Fibroblast of skin of scalp (primary cell): Measurements from ENCODE around the gene SCD5.
A peak's percentile ranks its signal among the peaks of the same experiment; 100 is the strongest.

Experiments
- DNase-seq: peaks from one replicate; pipeline ENCODE4 v3.0.0-alpha.2; 2013

SCD5 gene

GRCh38 chr4:82797040-82797404 is 1.6 kb downstream of the SCD5 start:
- no peak for DNase-seq

DNA sequence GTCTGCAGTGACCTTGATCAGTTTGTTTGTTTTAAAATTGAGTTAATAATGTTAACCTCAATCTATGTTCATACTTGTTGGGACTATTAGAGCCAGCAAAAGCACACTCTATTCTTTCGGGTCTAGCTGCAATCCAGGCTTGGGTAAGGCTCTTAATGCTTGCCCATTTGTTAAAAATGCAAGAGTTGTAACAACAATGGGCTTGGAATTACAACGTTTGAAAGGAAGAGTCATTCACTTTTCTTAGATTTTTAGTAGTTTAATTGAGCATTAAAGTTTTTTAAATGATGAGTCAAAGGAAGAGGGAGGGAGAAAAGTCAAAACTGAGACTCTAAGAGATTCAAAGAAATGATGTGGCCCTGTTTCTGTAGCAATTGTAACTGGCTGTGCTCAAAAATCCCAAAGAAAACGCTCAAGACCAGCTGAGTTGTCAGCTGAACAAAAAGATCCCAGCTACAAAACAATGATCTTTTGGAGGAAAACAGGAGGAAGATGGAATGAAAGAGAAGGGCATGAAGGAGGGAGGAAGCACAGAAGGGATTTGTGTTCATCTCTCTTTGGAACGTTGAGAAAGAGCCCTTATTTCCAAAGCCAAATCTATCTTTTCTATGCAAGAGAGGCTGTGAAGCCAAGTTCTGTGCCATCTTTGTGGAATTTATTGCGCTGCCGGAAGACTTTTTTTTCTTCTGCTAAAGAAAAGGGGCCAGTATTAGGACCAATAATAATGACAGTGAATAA is 5.5 kb downstream of the SCD5 start:
- no peak for DNase-seq

DNA sequence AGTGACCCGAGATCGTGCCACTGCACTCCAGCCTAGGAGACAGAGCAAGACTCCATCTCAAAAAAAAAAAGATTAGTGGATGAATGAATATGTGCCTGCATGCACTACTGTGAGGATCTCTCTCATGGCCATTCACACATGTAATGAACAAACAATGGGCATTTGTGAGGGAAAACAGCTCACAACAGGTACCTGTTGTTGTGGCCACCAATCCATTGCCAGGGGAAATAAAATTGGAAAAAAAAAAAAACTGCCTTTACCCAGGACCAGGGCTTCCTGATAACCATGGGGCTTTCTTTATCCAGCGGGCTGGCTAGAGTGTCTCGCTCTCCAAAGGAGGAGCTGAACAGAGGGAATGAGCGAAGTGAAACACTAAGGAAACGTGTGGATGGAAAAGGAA is 7.4 kb downstream of the SCD5 start:
- DNase-seq, result no peak

GRCh38 chr4:82790060-82790660 is 8.4 kb downstream of the SCD5 start:
- no peak for DNase-seq

GRCh38 chr4:82789025-82789776 is 9.4 kb downstream of the SCD5 start:
- no peak for DNase-seq

DNA sequence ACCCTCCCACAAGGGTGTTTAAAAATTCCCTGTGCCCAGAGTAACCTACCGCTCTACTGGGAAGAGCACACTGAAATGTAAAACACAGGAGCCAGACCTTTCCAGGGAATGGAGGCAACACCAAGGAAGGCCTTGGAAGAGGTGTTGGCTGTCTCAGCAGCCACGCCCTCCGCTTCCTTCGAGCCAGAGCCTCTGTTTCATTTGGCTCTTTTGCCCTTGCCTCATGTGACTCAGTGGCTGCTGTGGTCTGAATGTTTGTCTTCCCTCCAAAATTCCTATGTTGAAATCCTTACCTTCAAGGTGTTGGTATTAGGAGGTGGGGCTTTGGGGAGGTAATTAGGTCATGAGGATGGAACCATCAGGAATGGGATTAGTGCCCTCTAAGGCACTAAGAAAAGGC is 11.3 kb downstream of the SCD5 start:
- no peak for DNase-seq

DNA sequence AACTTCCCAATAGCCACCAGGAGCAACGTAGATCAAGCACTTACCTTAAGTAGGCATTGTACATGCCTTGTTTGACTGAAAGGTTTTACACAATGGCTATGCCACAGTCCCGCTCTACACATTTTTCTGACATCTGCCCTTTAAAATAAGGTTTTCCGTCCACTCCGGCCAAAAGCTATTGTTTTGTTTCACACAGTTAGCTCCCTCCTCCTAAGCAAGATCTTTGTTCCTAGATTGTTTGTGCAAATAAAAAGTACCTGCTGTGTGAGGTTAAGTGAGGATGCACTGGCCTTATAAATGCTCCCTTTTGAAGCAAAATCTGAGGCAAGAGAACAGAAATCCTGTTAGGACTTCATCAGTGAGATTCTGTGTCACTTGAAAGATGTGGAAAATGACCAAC is 11.8 kb downstream of the SCD5 start:
- no peak for DNase-seq

- DNase-seq, result peak; percentile 91
These were observed 12.8 kb downstream of the SCD5 start for GRCh38 chr4:82785611-82786400.

- DNase-seq, result peak; percentile 80
These were observed 13.7 kb downstream of the SCD5 start for GRCh38 chr4:82784681-82785610.

GRCh38 chr4:82782626-82783345 is 15.8 kb downstream of the SCD5 start:
- DNase-seq, result no peak

DNA sequence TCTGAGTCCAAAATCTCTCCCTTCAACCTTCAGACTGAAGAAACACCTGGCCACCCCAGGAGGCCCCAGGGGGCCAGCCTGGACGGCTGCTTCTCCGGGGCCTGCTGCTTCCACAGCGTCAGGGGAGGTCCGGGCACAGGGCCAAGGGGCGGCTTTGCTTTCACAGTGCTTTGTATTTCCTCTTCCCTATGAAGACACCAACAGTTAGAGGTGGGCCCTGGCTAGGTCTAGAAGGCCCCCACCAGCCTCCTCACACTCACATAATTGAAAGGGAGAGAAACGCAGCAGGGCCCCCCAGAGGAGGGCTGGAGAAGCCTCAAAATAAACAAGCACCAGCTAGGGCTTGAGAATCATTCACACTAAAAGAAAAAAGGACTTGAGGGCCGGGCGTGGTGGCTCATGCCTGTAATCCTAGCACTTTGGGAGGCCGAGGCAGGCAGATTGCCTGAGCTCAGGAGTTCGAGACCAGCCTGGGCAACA is 17.8 kb downstream of the SCD5 start:
- peak; percentile 74 for DNase-seq

DNA sequence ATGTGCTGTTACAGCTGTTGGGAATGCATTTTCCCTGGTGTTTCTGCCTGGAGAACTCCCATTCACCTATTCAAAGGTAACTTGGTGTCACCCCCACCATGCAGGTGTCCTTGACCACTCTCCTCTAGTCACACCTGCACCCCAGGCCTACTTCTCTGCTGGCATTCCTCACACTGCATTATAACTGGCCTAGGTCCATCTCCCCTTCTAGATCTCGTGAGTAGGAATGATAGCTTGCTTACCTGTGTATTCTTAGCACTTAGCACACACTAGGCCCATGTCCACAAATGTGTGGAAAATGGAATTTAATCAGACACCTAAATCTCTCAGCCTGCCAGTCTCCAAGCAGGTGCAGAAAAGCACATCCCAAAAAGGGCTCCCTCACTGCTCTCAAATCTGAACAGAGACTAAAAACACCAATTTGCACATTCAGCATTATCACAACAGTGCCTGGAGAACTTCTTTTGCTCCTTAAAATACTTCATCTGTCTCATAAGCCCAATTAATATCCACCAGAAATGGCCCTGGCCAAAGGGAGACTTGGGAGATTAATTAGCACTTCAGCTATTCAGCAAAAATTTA is 18.3 kb downstream of the SCD5 start:
- DNase-seq, result no peak

DNA sequence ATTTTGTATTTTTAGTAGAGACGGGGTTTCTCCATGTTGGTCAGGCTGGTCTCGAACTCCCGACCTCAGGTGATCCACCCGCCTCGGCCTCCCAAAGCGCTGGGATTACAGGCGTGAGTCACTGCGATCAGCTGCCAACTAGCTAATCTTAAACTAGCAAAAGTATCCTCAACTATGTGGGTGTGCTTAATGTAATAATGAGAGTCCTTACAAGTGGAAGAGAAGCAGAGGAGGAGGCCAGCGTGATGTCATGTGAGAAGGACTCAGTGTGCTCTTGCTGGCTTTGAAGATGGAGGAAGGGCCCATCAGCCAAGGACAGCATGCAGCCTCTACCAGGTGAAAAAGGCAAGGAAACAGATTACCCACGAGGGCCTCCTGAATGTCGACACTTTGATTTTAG is 19.6 kb downstream of the SCD5 start:
- no peak for DNase-seq

GRCh38 chr4:82777857-82778525 is 20.6 kb downstream of the SCD5 start:
- DNase-seq, result no peak

GRCh38 chr4:82776925-82777542 is 21.6 kb downstream of the SCD5 start:
- peak; percentile 70 for DNase-seq

DNA sequence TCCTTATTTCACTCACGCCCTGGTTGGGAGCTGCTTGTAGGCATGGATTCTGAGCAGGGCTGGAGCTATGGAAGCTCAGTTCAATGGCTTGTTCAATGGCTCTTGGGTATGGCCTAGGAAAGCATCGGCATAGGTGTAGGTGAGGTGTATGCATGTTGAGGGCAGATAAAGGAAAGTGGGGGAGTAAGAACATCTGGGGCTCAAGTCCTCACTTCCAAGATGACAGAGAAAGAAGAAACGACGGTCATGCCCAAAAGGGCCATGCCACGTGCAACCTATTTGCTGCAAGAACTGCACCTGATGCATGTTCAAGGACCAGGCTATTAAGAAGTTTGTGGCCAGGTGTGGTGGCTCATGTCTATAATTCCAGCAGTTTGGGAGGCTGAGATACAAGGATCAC is 23.4 kb downstream of the SCD5 start:
- DNase-seq, result no peak

DNA sequence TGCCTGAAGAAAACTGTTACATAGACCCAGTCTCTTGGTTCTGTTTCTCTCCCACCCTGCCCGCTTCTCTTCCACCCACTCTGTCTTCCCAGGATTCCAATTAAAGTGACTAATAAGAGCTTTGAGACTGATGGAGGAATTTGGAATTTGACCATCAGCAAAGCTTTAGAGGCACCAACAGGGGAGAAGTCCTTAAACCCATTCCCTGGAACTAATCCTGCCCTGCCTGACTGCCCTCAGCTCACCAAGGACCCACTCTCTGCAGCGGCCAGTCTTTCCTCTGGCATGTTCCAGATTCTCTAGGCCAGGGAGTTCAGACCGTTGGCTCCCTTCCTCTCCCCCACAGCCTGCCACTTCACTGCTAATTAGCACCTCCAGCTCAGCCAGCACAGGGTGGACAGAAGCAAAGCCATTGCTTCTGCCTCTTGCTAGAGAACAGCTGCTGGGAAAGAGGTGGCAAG is 23.9 kb downstream of the SCD5 start:
- peak; percentile 77 for DNase-seq

DNA sequence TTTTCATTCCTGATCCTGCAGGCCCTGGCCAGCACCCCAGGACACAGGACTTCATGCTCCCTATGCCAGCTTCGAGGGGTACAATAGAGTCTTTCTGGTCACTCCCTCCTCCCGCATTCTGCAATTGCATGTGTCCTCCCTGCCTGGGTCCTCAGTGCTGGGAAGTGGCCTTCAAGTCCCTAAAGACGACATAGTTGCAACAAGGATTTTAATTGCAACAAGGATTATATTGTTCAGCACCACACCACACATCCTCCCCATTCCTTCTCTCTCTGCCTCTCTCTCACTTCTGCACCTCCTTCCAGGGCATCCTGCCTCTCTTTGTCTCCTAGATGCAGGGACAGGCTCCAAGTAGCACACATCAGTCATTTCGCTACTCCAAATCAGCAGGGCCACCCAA is 25.5 kb downstream of the SCD5 start:
- no peak for DNase-seq

GRCh38 chr4:82770607-82771006 is 28.0 kb downstream of the SCD5 start:
- DNase-seq, result no peak

DNA sequence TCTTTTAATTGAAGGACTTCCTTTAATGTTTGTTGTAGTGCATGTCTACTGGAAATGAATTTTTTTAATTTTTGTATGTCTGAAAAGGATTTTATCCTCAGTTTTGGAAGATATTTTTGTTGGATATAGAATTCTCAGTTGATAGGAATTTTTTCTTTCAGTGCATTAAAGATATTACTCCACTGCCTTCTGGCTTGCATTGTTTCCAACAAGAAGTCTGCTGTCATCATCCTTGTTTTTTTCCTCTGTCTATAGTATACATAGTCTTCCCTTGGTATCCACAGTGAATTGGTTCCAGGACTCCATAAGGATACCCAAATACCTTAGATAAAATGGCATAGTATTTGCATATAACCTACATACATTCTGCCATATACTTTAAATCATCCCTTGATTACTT is 33.5 kb downstream of the SCD5 start:
- no peak for DNase-seq
